GM15510 (cell line): Measurements from ENCODE around the gene OCIAD1.

ENCODE experiments used
- POLR2A ChIP-seq: IDR thresholded peaks from 3 replicates; pipeline ENCODE4 v1.6.1; 2011; ENCODE audit warnings: borderline replicate concordance; ENCODE audit not compliant: insufficient read length; ENCODE audit errors: extremely low read depth

OCIAD1 gene

GRCh38 chr4:48877827-48878535 lies 47.1 kb downstream of the OCIAD1 start:
- TF ChIP-seq POLR2A, result no peak

DNA sequence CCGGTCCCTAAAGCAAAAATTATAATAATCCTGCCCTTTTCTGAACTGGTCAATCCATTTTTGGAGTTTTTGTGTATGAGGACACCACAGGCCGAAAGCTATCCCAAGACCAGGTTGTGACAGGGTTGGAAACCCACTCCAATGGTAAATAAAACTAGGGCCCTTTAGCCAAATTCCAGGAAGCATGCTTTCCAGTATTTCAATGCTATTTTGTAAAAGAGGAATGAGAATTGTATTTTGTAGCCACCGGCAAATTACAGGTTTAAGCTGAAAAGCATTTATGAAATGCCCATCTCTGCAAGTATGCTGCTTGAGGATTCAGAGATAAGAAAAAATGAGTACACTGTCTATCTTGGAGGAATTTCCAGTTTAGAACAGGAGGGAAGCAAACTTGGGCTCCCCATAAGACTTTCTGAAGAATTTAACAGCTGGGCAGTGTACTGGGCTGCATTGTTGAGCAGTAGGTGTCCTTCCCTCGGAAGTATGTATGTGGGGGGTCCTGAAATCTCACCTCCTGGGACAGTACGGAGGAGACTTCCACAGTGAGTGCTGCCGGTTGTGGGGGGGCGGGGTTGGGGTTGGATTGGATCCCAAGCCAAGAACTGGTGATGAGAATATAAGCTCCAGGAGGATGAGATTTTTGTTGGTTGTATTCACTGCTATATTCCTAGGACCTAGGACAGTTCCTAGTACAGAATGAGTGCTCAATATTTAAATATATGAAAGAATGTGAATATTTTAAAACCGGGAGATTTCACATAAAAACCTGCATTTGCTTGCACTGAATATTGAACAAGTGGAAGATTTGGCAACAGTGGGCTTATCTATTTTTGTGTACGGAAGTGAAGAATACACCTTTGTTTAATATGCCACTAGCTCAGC lies 48.9 kb downstream of the OCIAD1 start:
- no peak for TF ChIP-seq POLR2A

GRCh38 chr4:48891028-48891619 lies 60.2 kb downstream of the OCIAD1 start:
- TF ChIP-seq POLR2A, result no peak

- TF ChIP-seq POLR2A, result no peak
Measured at GRCh38 chr4:48896845-48897244, 66.0 kb downstream of the OCIAD1 start.

DNA sequence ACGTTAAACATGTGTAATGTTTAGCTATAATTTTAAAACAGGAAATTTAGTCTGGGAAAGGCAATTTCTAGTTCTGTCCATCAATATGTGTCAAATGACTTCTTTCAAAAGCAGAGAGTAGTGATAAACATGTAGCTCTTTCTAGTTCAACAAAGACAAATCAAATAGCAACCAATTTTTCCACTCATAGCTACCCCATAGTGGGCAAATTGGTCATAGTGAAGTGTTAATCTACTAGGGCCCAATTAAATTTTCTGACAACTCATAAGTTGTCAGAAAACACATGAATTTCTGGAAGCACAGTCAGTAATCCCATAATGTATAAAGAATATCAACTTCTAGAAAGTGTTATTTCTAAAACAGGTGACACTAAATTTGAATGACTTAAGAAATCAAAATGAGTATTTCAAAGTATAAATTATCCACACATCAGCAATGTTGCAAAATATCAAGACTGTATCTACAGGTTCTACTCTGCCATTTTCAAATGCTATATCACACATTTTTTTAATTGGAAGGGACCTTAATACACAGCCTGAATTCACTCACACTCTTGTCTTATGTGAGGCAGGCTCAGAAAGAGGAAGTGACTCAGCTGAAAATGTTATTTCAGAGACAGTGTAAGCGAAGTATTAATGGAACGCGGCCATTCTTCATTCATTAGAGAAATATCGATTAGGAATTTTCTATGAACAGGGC lies 68.0 kb downstream of the OCIAD1 start:
- no peak for TF ChIP-seq POLR2A

GRCh38 chr4:48899432-48899749 lies 68.5 kb downstream of the OCIAD1 start:
- TF ChIP-seq POLR2A, result no peak

- no peak for TF ChIP-seq POLR2A
Measured at GRCh38 chr4:48899950-48900349, 69.1 kb downstream of the OCIAD1 start.

DNA sequence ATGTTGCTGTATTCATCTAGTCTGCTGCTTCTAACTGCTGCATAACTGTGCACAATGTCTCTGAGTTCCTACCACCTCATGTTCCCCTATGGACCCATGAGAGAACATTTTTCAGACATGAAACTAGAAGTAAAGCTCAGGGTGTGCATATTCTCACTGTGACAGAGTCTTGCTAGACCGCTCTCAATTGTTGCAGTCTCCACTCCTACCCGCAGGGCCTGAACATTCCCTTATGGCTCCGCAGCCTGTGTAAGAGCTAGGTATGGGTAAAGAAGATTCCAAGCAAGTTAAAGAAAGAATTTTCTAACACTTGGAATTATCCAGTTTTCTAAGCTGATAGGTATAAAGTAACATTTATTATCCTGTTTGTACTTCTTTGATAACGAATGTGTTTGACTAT lies 70.3 kb downstream of the OCIAD1 start:
- no peak for TF ChIP-seq POLR2A

DNA sequence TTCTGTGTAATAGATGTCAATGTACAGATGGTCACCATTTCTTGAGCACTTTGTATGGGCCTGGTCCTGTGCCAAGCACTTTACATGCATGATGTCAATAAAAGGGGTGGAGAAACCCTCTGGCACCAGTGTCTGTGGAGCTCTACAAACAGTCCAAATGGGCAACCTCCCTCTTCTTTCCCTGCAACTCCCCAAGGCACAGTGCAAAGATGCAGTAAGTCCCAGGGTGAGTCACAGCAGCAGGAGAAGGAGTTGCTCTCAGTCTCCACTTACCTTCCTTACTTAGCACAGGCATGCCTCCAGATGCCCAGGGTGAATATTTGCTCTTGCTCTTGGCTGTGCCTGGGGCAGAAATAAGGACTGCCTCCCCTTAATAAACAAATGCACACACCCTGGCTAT lies 71.4 kb downstream of the OCIAD1 start:
- TF ChIP-seq POLR2A, result no peak

DNA sequence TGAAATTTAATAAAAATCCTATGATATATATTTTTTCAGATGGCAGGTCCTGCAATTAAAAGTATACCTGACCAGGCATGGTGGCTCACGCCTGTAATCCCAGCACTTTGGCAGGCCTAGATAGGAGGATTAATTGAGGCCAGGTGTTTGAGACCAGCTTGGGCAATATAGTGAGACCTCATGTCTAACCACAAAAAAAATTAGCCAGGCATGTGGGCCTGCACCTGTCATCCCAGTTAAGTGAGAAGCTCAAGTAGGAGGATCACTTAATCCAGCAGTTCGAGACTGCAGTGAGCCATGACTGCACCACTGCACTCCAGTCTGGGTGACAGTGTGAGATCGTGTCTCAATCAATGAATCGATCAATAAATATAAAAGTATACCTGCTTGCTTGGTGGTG lies 73.2 kb downstream of the OCIAD1 start:
- no peak for TF ChIP-seq POLR2A

DNA sequence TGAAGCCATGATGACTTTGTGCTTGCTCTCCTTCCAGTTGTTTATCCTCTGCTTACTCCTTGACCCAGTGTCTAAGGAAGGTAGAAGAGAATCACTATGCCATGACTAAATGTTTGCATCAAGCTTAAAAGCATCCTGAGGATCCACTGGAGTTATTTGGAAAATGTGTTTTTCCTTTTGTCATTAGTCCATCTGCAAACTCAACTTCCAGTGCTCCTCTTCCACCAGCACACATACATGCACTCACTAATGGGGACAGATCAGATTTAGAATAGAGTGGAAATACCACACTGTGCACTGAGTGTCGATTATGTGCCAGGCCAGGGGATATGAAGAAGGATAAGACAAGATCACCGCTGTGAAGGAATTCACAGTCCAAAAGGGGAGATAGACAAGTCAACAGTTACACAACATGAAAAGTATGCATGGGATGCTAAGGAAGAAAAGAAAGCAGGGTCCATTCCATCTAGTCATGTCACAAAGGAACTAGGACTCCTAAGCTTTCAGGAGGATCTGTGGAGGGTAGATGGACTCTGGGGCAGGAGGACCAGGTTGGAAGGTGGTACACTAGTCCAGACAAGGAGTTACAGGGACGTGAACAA lies 73.8 kb downstream of the OCIAD1 start:
- no peak for TF ChIP-seq POLR2A

- TF ChIP-seq POLR2A, result no peak
Measured at GRCh38 chr4:48905363-48906015, 74.6 kb downstream of the OCIAD1 start.

DNA sequence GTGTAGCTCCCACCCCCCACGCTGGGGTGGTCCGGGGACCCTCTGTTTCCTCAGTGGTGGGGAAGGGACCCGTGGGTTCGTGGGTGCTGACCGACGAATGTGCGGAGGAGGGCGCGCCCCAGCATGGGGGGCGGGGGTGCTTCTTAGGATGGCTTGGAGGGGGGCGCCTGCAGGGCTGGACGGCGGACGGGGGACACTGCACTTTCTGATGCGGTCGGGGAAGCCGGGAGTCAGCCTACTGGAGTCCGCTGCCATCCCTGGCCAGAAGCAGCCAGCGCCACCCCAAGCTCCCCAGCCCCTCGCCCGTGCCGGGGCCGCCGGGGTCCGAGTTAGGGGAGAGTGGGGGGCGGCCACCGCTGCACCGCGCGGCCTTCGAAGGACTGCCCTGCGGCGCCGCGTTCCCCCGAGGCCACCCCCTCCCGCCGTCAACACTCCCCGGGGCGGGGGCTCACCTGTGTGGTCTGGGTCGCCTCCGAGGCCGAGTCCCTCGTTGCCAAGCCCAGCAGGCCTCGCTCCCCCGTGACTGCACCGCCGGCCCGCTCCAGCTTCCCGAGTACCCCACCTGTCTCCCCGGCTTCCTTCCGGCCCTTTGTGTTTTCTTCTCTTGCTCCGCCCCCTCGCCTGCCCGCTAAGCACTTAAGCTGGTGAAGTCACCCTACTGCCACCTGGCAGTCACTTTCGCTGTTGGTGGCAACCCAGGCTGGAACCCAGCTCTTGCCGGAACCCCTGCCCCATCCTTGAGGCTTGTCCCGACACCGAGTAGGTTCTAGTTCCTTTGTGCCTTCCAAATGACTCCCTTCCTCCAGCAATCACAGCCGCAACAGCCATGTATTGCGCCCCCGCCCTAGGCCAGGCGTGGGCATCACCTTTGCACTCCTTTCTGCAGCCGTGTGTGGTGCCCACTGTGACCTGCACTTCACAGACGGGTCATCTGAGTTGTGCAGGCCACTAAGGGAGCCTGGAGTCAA lies 75.6 kb downstream of the OCIAD1 start, which contains the start of gene OCIAD2:
Gene OCIAD2, minus strand, starts transcription at position 569 of the 968 bp plus-strand sequence. CDS start 2,225 bp downstream, outside the sequence.
- TF ChIP-seq POLR2A, result peak; percentile 72
